ENCODE data around the gene PIK3CD. TPM values are rescaled to one million over a fixed set of nuclear protein-coding genes. Genes with fewer than 3 reads are reported as not detected.

Gene PIK3CD
- total RNA-seq, 4 donors from 2014 or later: 4.2 to 5.4 (median 5.0) TPM

DNA sequence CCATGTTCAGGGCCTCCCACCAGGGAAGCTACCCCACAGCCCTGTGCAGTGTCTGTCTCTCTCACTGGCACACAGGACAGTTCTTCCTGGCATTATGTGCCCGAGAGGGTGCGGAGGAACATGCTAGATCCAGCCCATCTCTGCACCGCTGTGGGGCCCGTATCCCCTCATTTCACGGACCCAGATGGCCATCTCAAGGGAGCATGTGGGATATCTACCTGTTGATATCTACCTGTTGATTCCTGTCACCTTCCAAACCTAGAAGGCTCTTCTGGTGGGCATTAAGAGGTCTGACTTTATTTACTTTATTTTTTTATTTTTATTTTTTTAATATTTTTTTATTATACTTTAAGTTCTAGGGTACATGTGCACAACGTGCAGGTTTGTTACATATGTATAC is 11.7 kb downstream of the PIK3CD start:
- H3K4me3 ChIP-seq (ENCODE audit: low read depth, poor library complexity, severe bottlenecking): no peak overlapping the region
- no peak for TF ChIP-seq POLR2A (IDR thresholded peaks at IDR 0.05)
- TF ChIP-seq, protein P1, sequence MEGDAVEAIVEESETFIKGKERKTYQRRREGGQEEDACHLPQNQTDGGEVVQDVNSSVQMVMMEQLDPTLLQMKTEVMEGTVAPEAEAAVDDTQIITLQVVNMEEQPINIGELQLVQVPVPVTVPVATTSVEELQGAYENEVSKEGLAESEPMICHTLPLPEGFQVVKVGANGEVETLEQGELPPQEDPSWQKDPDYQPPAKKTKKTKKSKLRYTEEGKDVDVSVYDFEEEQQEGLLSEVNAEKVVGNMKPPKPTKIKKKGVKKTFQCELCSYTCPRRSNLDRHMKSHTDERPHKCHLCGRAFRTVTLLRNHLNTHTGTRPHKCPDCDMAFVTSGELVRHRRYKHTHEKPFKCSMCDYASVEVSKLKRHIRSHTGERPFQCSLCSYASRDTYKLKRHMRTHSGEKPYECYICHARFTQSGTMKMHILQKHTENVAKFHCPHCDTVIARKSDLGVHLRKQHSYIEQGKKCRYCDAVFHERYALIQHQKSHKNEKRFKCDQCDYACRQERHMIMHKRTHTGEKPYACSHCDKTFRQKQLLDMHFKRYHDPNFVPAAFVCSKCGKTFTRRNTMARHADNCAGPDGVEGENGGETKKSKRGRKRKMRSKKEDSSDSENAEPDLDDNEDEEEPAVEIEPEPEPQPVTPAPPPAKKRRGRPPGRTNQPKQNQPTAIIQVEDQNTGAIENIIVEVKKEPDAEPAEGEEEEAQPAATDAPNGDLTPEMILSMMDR (IDR thresholded peaks at IDR 0.05): no peak
- intact Hi-C loops (cut with DNase I; ENCODE audit: low total_unique reads): no loop called here
- no peak for DNase-seq (ENCODE audit: low spot score in 2 of 2)
- 87 to 91% methylated on average over 6 of the region's 6 CpGs for WGBS, 2 donors

DNA sequence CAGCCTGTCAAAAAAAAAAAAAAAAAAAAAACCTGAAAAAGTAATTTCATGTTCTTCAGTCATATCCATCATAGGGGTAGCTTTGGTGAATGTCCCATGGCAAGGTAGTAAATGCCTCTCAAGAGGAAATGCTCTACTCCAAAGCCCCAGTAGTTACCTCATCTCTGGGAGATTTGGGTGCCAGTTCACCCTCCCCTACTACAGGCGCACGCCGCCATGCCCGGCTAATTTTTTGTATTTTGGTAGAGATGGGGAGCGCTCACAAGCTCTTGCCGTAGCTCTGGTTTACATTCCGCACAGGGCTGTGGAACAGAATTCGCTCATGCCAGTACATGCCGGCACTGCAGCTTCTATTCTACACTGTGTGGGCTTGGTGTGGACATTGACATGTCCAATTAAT is 13.7 kb downstream of the PIK3CD start:
- no peak for DNase-seq (ENCODE audit: low spot score in 2 of 2)
- no peak overlapping the region for H3K4me3 ChIP-seq (ENCODE audit: low read depth, poor library complexity, severe bottlenecking)
- no peak for TF ChIP-seq POLR2A (IDR thresholded peaks at IDR 0.05)
- TF ChIP-seq, protein P1 (IDR thresholded peaks at IDR 0.05): no peak
- WGBS, 2 donors: 64 to 65% methylated on average over 9 of the region's 9 CpGs
- intact Hi-C loops (cut with DNase I; ENCODE audit: low total_unique reads): no loop called here

DNA sequence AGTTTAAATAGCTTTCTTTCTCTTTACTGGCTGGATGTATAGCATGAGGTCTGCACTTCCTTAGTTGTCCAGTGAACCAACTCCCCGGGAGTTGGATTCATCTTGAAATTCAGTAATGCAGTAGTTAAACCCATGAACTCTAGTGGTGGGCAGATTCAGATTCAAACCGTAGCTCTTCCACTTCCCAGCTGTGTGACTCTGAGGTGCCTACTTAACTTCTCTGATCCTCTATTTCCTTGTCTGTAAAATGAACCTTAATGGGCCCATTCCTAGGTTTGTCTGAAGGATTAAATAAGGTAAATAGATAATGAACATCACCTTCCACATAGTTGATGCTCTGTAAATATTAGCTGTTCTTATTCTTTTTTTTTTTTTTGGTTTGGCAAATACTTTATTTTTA is 16.5 kb downstream of the PIK3CD start:
- no peak overlapping the region for H3K4me3 ChIP-seq (ENCODE audit: low read depth, poor library complexity, severe bottlenecking)
- no peak for TF ChIP-seq POLR2A (IDR thresholded peaks at IDR 0.05)
- TF ChIP-seq, protein P1 (IDR thresholded peaks at IDR 0.05): no peak
- DNase-seq (ENCODE audit: low spot score in 2 of 2): no peak
- intact Hi-C loops (cut with DNase I; ENCODE audit: low total_unique reads): no loop called here
- 61 to 62% methylated on average over 2 of the region's 2 CpGs for WGBS, 2 donors

DNA sequence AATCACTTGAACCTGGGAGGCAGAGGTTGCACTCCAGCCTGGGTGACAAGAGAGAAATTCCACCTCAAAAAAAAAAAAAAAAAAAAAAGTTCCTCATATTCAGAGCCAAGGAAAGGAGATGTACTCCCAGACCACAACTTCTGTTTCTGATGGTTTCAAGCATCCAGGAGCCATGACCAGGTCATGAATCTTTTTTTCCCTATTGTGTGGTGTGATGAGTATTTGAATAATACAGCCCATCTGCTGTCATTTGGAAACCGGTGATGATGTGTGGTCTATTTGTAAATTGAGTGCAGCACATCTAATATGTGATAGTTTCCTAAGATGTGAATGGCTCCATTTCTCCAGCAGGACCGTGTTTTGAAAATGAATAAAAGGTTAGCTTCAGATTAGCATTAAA is 18.6 kb downstream of the PIK3CD start:
- intact Hi-C loops (cut with DNase I; ENCODE audit: low total_unique reads): no loop called here
- TF ChIP-seq POLR2A (IDR thresholded peaks at IDR 0.05): no peak
- TF ChIP-seq, protein P1 (IDR thresholded peaks at IDR 0.05): no peak
- WGBS, 2 donors: 54 to 63% methylated on average over 2 of the region's 2 CpGs
- DNase-seq (ENCODE audit: low spot score in 2 of 2): no peak
- H3K4me3 ChIP-seq (ENCODE audit: low read depth, poor library complexity, severe bottlenecking): no peak overlapping the region

DNA sequence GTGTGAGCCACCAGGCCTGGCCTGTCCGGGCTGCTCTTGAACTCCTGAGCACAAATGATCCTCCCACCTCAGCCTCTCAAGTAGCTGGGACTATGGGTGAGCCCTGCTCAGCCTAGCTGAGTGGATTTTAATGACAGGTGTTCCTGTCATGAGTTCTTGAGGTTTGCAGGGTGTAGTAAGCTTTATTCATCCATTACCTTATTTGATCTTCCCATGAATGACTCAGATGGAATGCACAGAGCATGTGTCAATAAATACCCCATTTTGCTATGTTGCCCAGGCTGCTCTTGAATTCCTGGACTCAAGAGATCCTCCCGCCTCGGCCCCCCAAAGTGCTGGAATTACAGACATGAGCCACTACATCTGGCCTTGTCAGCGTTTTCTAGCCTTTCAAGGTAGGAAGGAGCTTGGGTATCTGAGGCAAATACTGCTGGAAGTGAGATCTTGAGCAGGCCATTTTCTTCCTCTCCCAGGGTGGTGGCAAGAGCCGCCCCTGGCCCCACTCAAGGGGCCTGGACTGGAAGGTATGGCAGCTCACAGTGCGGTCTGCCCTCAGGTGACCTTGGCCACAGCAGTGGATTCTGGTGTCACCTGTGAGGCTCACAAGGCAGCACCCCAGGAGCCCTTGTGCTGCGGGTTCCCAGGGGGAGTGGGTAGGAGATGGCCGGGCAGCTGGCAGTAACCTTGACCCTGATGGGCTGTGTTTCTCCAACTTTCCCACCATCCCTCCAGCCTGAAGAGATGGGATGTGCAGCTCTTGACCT is 20.0 kb downstream of the PIK3CD start:
- WGBS, 2 donors: 86 to 89% methylated on average over 7 to 8 of the region's 8 CpGs
- intact Hi-C loops (cut with DNase I; ENCODE audit: low total_unique reads): no loop called here
- DNase-seq (ENCODE audit: low spot score in 2 of 2): no peak
- H3K4me3 ChIP-seq (ENCODE audit: low read depth, poor library complexity, severe bottlenecking): no peak overlapping the region
- TF ChIP-seq, protein P1 (IDR thresholded peaks at IDR 0.05): no peak
- no peak for TF ChIP-seq POLR2A (IDR thresholded peaks at IDR 0.05)

DNA sequence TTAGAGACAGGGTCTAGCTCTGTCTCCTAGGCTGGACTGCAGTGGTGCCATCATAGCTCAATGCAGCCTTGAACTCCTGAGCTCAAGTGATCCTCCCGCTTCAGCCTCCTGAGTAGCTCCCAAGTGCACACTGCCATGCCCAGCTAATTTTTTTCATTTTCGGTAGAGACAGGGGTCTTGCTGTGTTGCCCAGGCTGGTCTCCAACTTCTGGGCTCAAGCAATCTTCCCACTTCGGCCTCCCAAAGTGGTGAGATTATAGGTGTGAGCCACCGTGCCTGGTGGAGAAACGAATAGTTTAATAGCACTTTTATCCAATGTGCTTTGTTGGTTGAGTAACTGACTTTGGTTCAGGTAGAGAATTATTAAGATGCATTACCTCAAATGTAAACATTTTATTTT is 20.9 kb downstream of the PIK3CD start:
- no peak for DNase-seq (ENCODE audit: low spot score in 2 of 2)
- 94 to 96% methylated on average over 5 of the region's 5 CpGs for WGBS, 2 donors
- no peak overlapping the region for H3K4me3 ChIP-seq (ENCODE audit: low read depth, poor library complexity, severe bottlenecking)
- intact Hi-C loops (cut with DNase I; ENCODE audit: low total_unique reads): no loop called here
- no peak for TF ChIP-seq POLR2A (IDR thresholded peaks at IDR 0.05)
- TF ChIP-seq, protein P1 (IDR thresholded peaks at IDR 0.05): no peak
